Retinal pigment epithelial cell (primary cell): ENCODE results near the gene UTF1.
"Not testable (repeated sequence)": the region's sequence is repeated elsewhere in the genome, so short reads cannot be mapped to it uniquely, and the experiment has no call there.

ENCODE experiments used
- DNase-seq: peaks from one replicate; pipeline ENCODE4 v3.0.0-alpha.2; 2010; ENCODE audit warnings: low read depth
- H3K4me3 ChIP-seq: 2 replicates; pipeline ENCODE4 v1.5.1; 2011; ENCODE audit warnings: mild to moderate bottlenecking, low read length, control low read depth, moderate library complexity
- TF ChIP-seq, protein P1 (sequence below): conservative IDR thresholded peaks from 2 replicates; pipeline ENCODE4 v1.5.1; 2011; ENCODE audit warnings: low read depth, low read length, control low read depth, inconsistent platforms

UTF1 gene

DNA sequence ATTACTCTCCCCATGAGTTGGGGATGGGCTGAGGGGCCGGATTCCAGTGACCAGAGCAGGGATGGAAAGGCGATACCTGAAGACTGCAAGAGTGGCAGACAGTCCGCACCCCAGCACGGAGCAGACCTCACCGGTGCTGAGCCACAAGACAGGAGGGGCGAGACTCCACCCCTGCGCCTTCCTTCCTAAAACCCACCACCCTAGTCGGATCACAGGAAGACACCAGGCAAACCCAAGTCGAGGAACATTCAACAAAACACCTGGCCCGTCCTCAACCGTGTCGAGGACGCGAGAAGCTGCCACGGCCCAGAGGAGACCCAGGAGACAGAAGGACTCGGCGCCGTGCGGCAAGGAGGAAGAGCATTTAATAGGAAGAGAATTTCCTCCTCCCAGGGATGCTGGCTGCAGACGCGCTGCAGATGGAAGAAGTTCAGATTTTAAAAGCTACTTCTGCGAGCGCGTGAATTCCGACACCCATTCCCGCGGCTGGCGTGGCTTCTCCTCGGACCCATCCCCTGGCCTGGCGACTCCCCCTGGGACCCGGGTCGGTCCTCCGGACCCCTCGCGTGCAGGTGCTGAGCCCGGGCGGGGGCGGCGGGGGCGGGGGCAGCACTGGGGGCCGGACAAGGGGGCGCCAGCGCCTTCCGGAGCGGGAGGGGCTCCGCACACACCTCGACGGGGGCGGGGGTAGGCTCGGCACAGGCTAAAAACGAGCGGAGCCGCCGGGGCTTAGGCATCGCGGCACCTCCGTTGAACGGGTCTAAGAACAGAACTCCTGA is 563 bp upstream of the UTF1 start:
- TF ChIP-seq, protein P1, sequence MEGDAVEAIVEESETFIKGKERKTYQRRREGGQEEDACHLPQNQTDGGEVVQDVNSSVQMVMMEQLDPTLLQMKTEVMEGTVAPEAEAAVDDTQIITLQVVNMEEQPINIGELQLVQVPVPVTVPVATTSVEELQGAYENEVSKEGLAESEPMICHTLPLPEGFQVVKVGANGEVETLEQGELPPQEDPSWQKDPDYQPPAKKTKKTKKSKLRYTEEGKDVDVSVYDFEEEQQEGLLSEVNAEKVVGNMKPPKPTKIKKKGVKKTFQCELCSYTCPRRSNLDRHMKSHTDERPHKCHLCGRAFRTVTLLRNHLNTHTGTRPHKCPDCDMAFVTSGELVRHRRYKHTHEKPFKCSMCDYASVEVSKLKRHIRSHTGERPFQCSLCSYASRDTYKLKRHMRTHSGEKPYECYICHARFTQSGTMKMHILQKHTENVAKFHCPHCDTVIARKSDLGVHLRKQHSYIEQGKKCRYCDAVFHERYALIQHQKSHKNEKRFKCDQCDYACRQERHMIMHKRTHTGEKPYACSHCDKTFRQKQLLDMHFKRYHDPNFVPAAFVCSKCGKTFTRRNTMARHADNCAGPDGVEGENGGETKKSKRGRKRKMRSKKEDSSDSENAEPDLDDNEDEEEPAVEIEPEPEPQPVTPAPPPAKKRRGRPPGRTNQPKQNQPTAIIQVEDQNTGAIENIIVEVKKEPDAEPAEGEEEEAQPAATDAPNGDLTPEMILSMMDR = no peak
- no peak overlapping the region for H3K4me3 ChIP-seq

DNA sequence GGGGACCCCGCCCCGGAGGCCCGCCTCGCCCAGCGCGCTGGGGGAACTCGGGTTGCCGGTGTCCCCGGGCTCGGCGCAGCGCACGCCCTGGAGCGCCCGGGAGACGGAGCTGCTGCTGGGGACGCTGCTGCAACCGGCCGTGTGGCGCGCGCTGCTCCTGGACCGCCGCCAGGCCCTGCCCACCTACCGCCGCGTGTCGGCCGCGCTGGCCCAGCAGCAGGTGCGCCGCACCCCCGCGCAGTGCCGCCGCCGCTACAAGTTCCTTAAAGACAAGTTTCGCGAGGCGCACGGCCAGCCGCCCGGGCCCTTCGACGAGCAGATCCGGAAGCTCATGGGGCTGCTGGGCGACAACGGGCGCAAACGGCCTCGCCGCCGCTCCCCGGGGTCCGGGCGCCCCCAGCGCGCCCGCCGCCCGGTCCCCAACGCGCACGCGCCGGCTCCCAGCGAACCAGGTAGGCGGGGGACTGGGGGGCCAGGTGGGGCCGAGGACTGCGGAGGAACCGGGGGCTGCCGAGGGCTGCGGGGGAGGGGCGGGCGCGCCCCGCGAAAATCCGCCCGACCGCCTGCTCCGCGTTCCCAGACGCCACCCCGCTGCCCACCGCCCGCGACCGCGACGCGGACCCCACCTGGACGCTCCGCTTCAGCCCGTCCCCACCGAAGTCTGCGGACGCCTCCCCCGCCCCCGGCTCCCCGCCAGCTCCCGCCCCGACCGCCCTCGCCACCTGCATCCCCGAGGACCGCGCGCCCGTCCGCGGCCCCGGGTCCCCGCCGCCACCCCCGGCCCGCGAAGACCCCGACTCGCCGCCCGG is 574 bp downstream of the UTF1 start:
- DNase-seq = no peak
- no peak overlapping the region for H3K4me3 ChIP-seq
- TF ChIP-seq, protein P1 = no peak

More for the DNA sequence above, 563 bp upstream of the UTF1 start:
- no peak for DNase-seq

DNA sequence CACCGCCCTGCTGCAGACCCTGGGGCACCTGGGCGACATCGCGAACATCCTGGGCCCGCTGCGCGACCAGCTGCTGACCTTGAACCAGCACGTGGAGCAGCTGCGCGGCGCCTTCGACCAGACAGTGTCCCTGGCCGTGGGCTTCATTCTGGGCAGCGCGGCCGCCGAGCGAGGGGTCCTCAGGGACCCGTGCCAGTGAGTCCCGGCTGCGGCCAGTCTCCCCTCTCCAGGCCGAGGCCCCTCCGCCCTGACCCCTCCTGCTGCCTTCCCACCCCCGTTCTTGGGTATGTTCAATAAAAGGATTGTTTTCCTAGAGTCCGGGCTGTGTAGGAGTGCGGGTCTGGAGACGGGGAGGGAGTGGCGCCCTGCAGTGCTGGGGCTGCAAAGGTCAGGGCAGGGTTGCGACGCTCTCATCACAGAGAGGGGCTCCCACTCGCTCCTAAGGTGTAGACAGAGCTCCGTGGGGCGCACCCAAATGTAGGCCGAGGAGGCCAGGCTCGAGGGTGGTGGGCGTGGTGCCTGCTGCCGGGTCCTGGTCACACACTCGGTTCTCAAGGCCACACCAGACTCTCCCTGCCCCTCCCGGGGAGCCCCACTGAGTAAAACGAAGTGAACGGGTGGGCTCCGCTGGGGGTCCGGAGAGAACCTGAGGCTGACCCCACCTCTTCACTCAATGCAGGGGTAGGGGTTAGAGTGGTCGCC is 1.4 kb downstream of the UTF1 start:
- H3K4me3 ChIP-seq = no peak overlapping the region
- TF ChIP-seq, protein P1 = no peak
- no peak for DNase-seq

DNA sequence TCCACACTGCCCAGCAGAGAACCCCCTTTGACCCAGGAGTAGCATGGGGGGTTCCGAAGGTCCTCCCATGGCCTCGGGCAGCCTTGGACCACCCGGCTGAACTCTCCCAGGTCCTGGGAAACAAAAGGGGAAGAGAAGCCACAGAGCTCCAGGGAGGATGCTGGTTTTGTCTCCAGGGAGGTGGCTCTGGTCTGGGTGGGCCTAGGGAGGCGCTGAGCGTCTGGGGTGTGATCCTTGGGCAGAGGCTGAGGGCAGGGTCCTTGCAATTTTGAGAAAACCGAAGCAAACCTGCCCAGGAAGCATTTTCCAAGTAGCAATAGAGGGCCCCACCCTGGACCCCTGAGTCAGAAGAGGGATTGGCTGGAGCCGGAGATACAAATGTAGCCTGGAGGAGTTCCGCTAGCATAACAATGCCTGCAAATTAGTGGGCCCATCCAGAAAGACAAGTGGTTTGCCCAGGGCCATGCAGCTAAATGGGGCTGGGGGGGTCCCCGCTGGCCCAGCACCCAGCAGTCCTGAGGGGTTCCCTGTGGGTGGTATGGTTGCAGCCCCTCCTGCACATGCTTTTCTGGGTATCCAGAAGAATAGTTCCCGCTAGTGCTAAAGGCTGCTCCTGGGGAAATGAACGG is 2.0 kb downstream of the UTF1 start:
- TF ChIP-seq, protein P1 = no peak
- no peak overlapping the region for H3K4me3 ChIP-seq
- DNase-seq = no peak

DNA sequence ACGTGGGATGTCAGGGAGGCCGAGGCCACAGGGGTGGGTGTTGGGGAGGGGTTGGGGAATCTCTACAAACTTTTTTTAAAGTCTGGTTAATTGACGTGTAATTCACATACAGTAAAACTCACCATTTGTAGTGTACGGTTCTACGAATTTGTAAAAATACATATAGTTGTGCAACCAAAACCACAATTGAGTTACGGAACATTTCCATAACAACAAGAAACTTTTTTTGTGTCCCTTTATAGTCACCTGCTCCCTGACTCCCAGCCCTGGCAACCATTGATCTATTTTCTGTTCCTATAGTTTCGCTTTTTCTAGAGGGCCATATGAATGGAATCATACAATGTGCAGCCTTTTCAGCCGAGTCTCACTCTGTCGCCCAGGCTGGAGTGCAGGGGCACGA is 4.8 kb downstream of the UTF1 start:
- DNase-seq, H3K4me3 ChIP-seq: not testable (repeated sequence)

DNA sequence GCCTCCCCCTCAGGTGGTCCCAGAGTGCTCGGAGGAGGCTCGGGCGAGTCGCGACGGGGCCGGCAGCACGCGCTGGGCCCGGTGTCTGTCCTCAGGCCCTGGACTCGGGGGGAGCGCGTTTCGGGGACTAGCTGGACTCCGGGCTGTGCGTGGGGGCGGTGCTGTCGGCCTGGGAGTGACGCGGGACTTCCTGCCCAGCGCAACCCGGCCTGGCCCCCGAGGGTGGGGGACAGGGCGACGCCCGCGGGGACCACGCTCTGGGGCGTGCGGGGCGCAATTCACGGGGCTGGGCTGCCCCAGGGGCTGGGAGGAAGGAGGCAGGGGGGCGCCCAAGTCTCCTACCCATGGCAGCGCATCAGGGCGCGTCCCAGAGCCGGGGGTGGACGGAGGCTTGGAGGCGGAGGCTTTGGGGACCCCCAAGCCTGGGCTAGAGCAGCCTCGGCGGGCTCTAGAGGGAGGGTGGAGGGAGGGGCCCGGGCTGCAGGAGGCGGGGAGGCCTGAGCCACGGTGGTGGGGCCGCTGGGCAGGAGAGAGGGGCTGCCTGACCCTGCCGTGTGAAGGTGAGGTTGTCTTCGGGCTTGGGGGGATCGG is 5.3 kb downstream of the UTF1 start:
- TF ChIP-seq, protein P1 = no peak
- no peak overlapping the region for H3K4me3 ChIP-seq
- DNase-seq = no peak

DNA sequence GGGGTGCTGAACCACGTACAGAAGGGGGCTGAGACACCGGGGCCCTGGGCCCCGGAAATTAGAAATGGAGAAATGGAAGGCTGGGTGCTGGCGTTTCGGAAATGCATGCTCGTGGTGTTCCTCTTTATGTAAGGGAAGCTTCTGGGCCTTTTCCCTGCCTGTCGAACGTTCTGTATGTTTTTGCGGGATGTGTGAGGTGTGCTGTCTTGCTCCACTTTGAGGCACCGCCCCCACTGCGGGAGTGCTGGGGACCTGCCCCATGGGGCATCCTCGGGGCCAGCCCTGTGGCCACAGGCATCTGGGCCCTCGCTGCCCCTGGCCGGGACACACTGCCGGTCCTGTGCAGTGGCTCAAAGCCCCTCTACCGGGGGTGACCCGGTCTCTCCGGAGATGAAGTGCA is 5.9 kb downstream of the UTF1 start:
- no peak for DNase-seq
- TF ChIP-seq, protein P1 = no peak
- no peak overlapping the region for H3K4me3 ChIP-seq
